ENCODE data around the gene LRRC7. TPM values are rescaled to one million over a fixed set of nuclear protein-coding genes. Genes with fewer than 3 reads are reported as not detected.

LRRC7 gene
- total and polyA plus RNA-seq, 8 donors, result 0.12 to 2.2 (median 0.90) TPM

- no peak for TF ChIP-seq CTCF (IDR thresholded peaks at IDR 0.05)
- Histone ChIP-seq H3K27ac (no peak overlapping the region), H3K36me3 (no peaks in the 10 kb centered on the region), H3K9me3 (no peaks in the 10 kb centered on the region), H3K4me3 (no peak overlapping the region), H3K4me1 (no peaks in the 10 kb centered on the region), H3K27me3 (no peaks in the 10 kb centered on the region)
- intact Hi-C loops (cut with DNase I), result no loop called here
- FAIRE-seq (no peak), DNase-seq (no peak), ATAC-seq (no peak)
- 45 to 67% methylated on average over 2 of the region's 2 CpGs for WGBS, 2 donors
Observed at GRCh38 chr1:69929308-69930057, 361.8 kb downstream of the LRRC7 start.

- no peak for ATAC-seq
- Histone ChIP-seq H3K27me3 (no peaks in the 10 kb centered on the region), H3K4me1 (no peaks in the 10 kb centered on the region), H3K9me3 (no peaks in the 10 kb centered on the region), H3K36me3 (no peaks in the 10 kb centered on the region), H3K4me3 (no peak overlapping the region), H3K27ac (no peak overlapping the region)
- DNase-seq, result no peak
- 64 to 83% methylated on average over 2 of the region's 2 CpGs for WGBS, 2 donors
- TF ChIP-seq CTCF (IDR thresholded peaks at IDR 0.05), result no peak
- FAIRE-seq, result no peak
- intact Hi-C loops (cut with DNase I), result no loop called here
Observed at GRCh38 chr1:69930396-69930795, 362.7 kb downstream of the LRRC7 start.

GRCh38 chr1:69932760-69933159 is 365.0 kb downstream of the LRRC7 start:
- 61 to 66% methylated on average over 3 of the region's 3 CpGs for WGBS, 2 donors
- ATAC-seq (no peak), DNase-seq (no peak), FAIRE-seq (no peak)
- Histone ChIP-seq H3K27ac (no peak overlapping the region), H3K4me3 (no peak overlapping the region), H3K36me3 (no peaks in the 10 kb centered on the region), H3K4me1 (no peaks in the 10 kb centered on the region), H3K9me3 (no peaks in the 10 kb centered on the region), H3K27me3 (no peaks in the 10 kb centered on the region)
- intact Hi-C loops (cut with DNase I), result no loop called here
- no peak for TF ChIP-seq CTCF (IDR thresholded peaks at IDR 0.05)

- 60 to 62% methylated on average over 6 of the region's 6 CpGs for WGBS, 2 donors
- no peaks in the 10 kb centered on the region for H3K27me3 ChIP-seq
- no peaks in the 10 kb centered on the region for H3K36me3 ChIP-seq
- TF ChIP-seq CTCF (IDR thresholded peaks at IDR 0.05), result no peak
- ATAC-seq (no peak), FAIRE-seq (no peak), DNase-seq (no peak)
- H3K4me1 ChIP-seq, result no peaks in the 10 kb centered on the region
- intact Hi-C loops (cut with DNase I), result no loop called here
- H3K9me3 ChIP-seq, result no peaks in the 10 kb centered on the region
- no peak overlapping the region for H3K27ac ChIP-seq
- H3K4me3 ChIP-seq, result no peak overlapping the region
Observed at GRCh38 chr1:69940231-69940630, 372.5 kb downstream of the LRRC7 start.

- Histone ChIP-seq H3K4me3 (no peak overlapping the region), H3K27ac (no peak overlapping the region), H3K9me3 (no peaks in the 10 kb centered on the region), H3K36me3 (no peaks in the 10 kb centered on the region), H3K27me3 (no peaks in the 10 kb centered on the region), H3K4me1 (no peaks in the 10 kb centered on the region)
- ATAC-seq (no peak), DNase-seq (no peak), FAIRE-seq (no peak)
- no peak for TF ChIP-seq CTCF (IDR thresholded peaks at IDR 0.05)
- 44 to 61% methylated on average over 3 of the region's 3 CpGs for WGBS, 2 donors
- intact Hi-C loops (cut with DNase I), result no loop called here
Observed at GRCh38 chr1:69940816-69941215, 373.1 kb downstream of the LRRC7 start.

Measured in pancreas (tissue), 10 donors.